ENCODE measurements around the gene NAA35. TPM values are rescaled to one million over a fixed set of nuclear protein-coding genes. Genes with fewer than 3 reads are reported as not detected.

The NAA35 gene
- 22.1 TPM for polyA plus RNA-seq
- long read RNA-seq, donor 1, partial matches to known transcripts = 16 of 42 reads
- long read RNA-seq, donor 1, other reads (novel, unspliced or antisense) = 25 of 42 reads
- long read RNA-seq, donor 2, partial matches to known transcripts = 143 of 153 reads
- long read RNA-seq, donor 2, other reads (novel, unspliced or antisense) = 7 of 153 reads
- long read RNA-seq, donor 3 = 0 reads
- long read RNA-seq, donor 4 = 0 reads
- long read RNA-seq, donor 5, partial matches to known transcripts = 41 of 90 reads
- long read RNA-seq, donor 5, other reads (novel, unspliced or antisense) = 48 of 90 reads
- long read RNA-seq, donor 6, partial matches to known transcripts = 86 of 175 reads
- long read RNA-seq, donor 6, other reads (novel, unspliced or antisense) = 88 of 175 reads
- long read RNA-seq, donor 7, partial matches to known transcripts = 77 of 147 reads
- long read RNA-seq, donor 7, other reads (novel, unspliced or antisense) = 69 of 147 reads
- long read RNA-seq, donor 8, partial matches to known transcripts = 29 of 103 reads
- long read RNA-seq, donor 8, other reads (novel, unspliced or antisense) = 73 of 103 reads
- long read RNA-seq, donor 9, partial matches to known transcripts = 47 of 90 reads
- long read RNA-seq, donor 9, other reads (novel, unspliced or antisense) = 42 of 90 reads
- long read RNA-seq, donor 10, partial matches to known transcripts = 103 of 213 reads
- long read RNA-seq, donor 10, other reads (novel, unspliced or antisense) = 109 of 213 reads
- long read RNA-seq, donor 11, partial matches to known transcripts = 36 of 83 reads
- long read RNA-seq, donor 11, other reads (novel, unspliced or antisense) = 46 of 83 reads

GRCh38 chr9:85940832-85941621 lies at the start of gene NAA35:
TSS of gene NAA35 (plus strand) at chr9:85941146. CDS start at chr9:85942160, 1,014 bp downstream.
- Histone ChIP-seq H3K9me3 (ENCODE audit: control insufficient read depth, low read depth, low read length) (no peaks in the 10 kb centered on the region), H3K4me1 (ENCODE audit: control insufficient read depth, insufficient read depth, low read length) (peaks cover 14% of the 10 kb centered on the region), H3K27me3 (ENCODE audit: control insufficient read depth, insufficient read depth, low read length) (no peaks in the 10 kb centered on the region), H3K4me3 (ENCODE audit: low read length) (peak within 1 kb of the TSS; percentile 85), H3K27ac (ENCODE audit: low read length) (peak within 1 kb of the TSS; percentile 98), H3K36me3 (ENCODE audit: control insufficient read depth, insufficient read depth, low read length) (peaks cover 9% of the 10 kb centered on the region)
- no CpG with 5 or more reads among the region's 93 CpGs for WGBS (ENCODE audit: insufficient coverage, low lambda C conversion rate)
- peak; percentile 99 for DNase-seq

GRCh38 chr9:85892401-85892800 lies 48.5 kb upstream of the NAA35 start:
- Histone ChIP-seq H3K9me3 (ENCODE audit: control insufficient read depth, low read depth, low read length) (no peaks in the 10 kb centered on the region), H3K4me1 (ENCODE audit: control insufficient read depth, insufficient read depth, low read length) (no peaks in the 10 kb centered on the region), H3K27me3 (ENCODE audit: control insufficient read depth, insufficient read depth, low read length) (no peaks in the 10 kb centered on the region), H3K4me3 (ENCODE audit: low read length) (no peak overlapping the region), H3K36me3 (ENCODE audit: control insufficient read depth, insufficient read depth, low read length) (no peaks in the 10 kb centered on the region), H3K27ac (ENCODE audit: low read length) (no peak overlapping the region)
- no peak for DNase-seq
- WGBS (ENCODE audit: insufficient coverage, low lambda C conversion rate) = no CpG with 5 or more reads among the region's 1 CpG

DNA sequence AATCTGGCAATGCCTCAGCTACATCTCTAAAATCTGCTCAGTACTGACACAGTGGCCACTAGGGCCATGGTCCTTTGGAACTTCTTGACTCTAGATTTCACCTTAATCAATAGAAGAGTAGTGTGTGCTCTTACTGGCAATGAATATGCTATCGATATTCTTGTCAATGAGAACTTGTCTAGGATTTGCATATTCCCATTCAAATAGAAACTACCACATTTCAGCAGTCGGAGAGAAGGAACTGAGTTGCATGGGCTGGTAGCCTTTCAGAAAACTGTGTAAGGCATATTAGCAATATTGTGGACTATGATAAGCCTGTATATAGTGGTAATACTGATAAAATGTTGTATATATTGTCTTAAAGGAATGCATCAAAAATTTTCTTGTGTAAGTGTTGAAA lies 45.3 kb upstream of the NAA35 start:
- WGBS (ENCODE audit: insufficient coverage, low lambda C conversion rate) = 100% methylated on average over 1 of the region's 2 CpGs
- no peaks in the 10 kb centered on the region for H3K36me3 ChIP-seq (ENCODE audit: control insufficient read depth, insufficient read depth, low read length)

DNA sequence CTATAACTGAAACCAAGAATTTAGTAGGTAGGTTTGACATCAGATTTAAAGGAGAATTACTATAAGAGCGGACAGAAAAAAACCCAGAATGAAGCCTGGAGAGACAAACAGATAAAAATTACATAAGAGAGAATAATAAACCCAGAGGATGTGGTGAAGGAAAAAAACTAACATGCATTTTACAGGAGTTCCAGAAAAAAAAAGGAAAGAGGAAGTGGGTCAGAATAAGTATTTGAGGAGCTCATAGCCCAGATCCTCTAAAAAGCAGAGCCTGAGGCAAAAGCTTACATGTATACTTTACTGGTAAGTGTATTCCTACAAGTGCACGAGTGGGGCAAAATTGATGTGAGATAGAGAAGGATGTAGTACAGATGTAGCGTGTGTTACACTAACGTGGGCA lies 43.1 kb upstream of the NAA35 start:
- Histone ChIP-seq H3K9me3 (ENCODE audit: control insufficient read depth, low read depth, low read length) (peaks cover 2% of the 10 kb centered on the region), H3K4me1 (ENCODE audit: control insufficient read depth, insufficient read depth, low read length) (no peaks in the 10 kb centered on the region), H3K27me3 (ENCODE audit: control insufficient read depth, insufficient read depth, low read length) (no peaks in the 10 kb centered on the region), H3K36me3 (ENCODE audit: control insufficient read depth, insufficient read depth, low read length) (no peaks in the 10 kb centered on the region), H3K4me3 (ENCODE audit: low read length) (no peak overlapping the region), H3K27ac (ENCODE audit: low read length) (no peak overlapping the region)
- no peak for DNase-seq
- no CpG with 5 or more reads among the region's 4 CpGs for WGBS (ENCODE audit: insufficient coverage, low lambda C conversion rate)

More for the DNA sequence above, 45.3 kb upstream of the NAA35 start:
- Histone ChIP-seq H3K4me3 (ENCODE audit: low read length) (no peak overlapping the region), H3K4me1 (ENCODE audit: control insufficient read depth, insufficient read depth, low read length) (no peaks in the 10 kb centered on the region), H3K27ac (ENCODE audit: low read length) (no peak overlapping the region), H3K27me3 (ENCODE audit: control insufficient read depth, insufficient read depth, low read length) (no peaks in the 10 kb centered on the region), H3K9me3 (ENCODE audit: control insufficient read depth, low read depth, low read length) (peaks cover 2% of the 10 kb centered on the region)
- no peak for DNase-seq

GRCh38 chr9:85898332-85898731 lies 42.6 kb upstream of the NAA35 start:
- no peak overlapping the region for H3K4me3 ChIP-seq (ENCODE audit: low read length)
- DNase-seq = no peak
- WGBS (ENCODE audit: insufficient coverage, low lambda C conversion rate) = no CpG with 5 or more reads among the region's 6 CpGs

DNA sequence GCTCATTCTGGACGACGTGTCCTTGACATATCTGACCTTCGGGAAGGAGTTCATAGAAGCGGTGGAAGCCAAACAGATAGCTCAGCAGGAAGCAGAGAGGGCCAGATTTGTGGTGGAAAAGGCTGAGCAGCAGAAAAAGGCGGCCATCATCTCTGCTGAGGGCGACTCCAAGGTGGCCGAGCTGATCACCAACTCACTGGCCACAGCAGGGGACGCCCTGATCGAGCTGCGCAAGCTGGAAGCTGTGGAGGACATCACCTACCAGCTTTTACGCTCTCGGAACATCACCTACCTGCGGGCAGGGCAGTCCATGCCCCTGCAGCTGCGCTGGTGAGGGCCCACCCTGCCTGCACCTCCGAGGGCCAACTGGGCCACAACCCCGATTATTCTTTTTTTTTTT lies 41.6 kb upstream of the NAA35 start:
- DNase-seq = no peak
- H3K4me3 ChIP-seq (ENCODE audit: low read length) = no peak overlapping the region
- peaks cover 2% of the 10 kb centered on the region for H3K9me3 ChIP-seq (ENCODE audit: control insufficient read depth, low read depth, low read length)
- no CpG with 5 or more reads among the region's 16 CpGs for WGBS (ENCODE audit: insufficient coverage, low lambda C conversion rate)
- H3K4me1 ChIP-seq (ENCODE audit: control insufficient read depth, insufficient read depth, low read length) = no peaks in the 10 kb centered on the region
- H3K36me3 ChIP-seq (ENCODE audit: control insufficient read depth, insufficient read depth, low read length) = no peaks in the 10 kb centered on the region
- no peaks in the 10 kb centered on the region for H3K27me3 ChIP-seq (ENCODE audit: control insufficient read depth, insufficient read depth, low read length)
- no peak overlapping the region for H3K27ac ChIP-seq (ENCODE audit: low read length)

More at GRCh38 chr9:85898332-85898731, 42.6 kb upstream of the NAA35 start:
- Histone ChIP-seq H3K27me3 (ENCODE audit: control insufficient read depth, insufficient read depth, low read length) (no peaks in the 10 kb centered on the region), H3K9me3 (ENCODE audit: control insufficient read depth, low read depth, low read length) (peaks cover 2% of the 10 kb centered on the region), H3K27ac (ENCODE audit: low read length) (no peak overlapping the region), H3K36me3 (ENCODE audit: control insufficient read depth, insufficient read depth, low read length) (no peaks in the 10 kb centered on the region), H3K4me1 (ENCODE audit: control insufficient read depth, insufficient read depth, low read length) (no peaks in the 10 kb centered on the region)

DNA sequence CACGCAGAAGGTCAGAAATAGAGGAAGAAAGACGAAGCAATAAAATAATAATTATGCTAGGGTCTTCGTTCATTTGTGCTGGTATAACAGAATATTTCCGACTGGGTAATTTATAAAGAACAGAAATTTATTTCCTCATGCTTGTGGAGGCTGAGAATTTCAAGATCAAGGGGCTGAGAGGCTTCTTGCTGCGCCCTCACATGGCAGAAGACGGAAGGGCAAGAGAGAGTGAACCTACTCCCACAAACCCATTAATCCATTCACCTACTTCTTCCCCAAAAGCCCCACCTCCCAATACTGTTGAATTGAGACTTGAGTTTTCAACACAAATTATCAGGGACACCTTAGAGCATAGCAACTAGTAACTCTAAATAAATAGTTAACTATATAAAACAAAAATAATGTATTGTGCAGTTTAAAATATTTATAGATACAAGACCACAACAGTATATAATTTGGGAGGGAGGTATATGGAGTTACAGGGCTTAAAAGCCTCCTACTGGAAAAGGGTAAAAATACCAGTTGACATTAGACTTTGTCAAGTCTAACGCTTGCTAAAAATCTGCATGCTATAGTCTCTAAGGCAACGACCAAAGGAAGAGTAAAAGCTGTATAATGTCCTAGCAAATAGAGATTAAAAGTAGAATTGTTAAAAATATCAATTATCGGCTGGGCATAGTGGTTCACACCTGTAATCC lies 40.3 kb upstream of the NAA35 start:
- no peak overlapping the region for H3K27ac ChIP-seq (ENCODE audit: low read length)
- H3K9me3 ChIP-seq (ENCODE audit: control insufficient read depth, low read depth, low read length) = peaks cover 2% of the 10 kb centered on the region
- H3K4me3 ChIP-seq (ENCODE audit: low read length) = no peak overlapping the region
- no peaks in the 10 kb centered on the region for H3K36me3 ChIP-seq (ENCODE audit: control insufficient read depth, insufficient read depth, low read length)
- WGBS (ENCODE audit: insufficient coverage, low lambda C conversion rate) = 77% methylated on average over 4 of the region's 9 CpGs
- H3K27me3 ChIP-seq (ENCODE audit: control insufficient read depth, insufficient read depth, low read length) = no peaks in the 10 kb centered on the region
- DNase-seq = no peak
- no peaks in the 10 kb centered on the region for H3K4me1 ChIP-seq (ENCODE audit: control insufficient read depth, insufficient read depth, low read length)

- no peaks in the 10 kb centered on the region for H3K36me3 ChIP-seq (ENCODE audit: control insufficient read depth, insufficient read depth, low read length)
- no peak overlapping the region for H3K27ac ChIP-seq (ENCODE audit: low read length)
- WGBS (ENCODE audit: insufficient coverage, low lambda C conversion rate) = 100% methylated on average over 2 of the region's 2 CpGs
- H3K4me1 ChIP-seq (ENCODE audit: control insufficient read depth, insufficient read depth, low read length) = no peaks in the 10 kb centered on the region
- DNase-seq = no peak
- no peak overlapping the region for H3K4me3 ChIP-seq (ENCODE audit: low read length)
- no peaks in the 10 kb centered on the region for H3K27me3 ChIP-seq (ENCODE audit: control insufficient read depth, insufficient read depth, low read length)
- no peaks in the 10 kb centered on the region for H3K9me3 ChIP-seq (ENCODE audit: control insufficient read depth, low read depth, low read length)
Measured at GRCh38 chr9:85904975-85905374, 36.0 kb upstream of the NAA35 start.

DNA sequence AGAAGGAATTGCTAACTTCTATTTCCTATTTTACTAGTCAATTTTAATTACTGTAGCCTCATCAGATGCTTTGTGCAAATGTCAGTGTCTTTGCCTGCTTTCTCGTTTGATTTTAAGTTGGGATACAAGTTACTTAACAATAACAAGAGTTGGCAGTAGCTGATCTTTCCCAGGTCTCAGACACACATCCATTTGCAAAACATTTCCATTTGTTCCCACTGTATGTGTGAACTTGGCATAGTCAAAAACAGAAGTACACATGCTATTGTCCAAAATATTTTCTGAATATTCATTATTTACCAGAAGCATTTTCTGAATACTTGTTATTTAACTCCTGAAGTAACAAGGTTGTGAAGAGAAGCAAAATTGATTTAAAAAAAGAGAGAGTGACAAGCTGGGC lies 35.0 kb upstream of the NAA35 start:
- Histone ChIP-seq H3K27ac (ENCODE audit: low read length) (no peak overlapping the region), H3K4me3 (ENCODE audit: low read length) (no peak overlapping the region)
- WGBS (ENCODE audit: insufficient coverage, low lambda C conversion rate) = no CpG with 5 or more reads among the region's 1 CpG

More for the DNA sequence above, 35.0 kb upstream of the NAA35 start:
- Histone ChIP-seq H3K36me3 (ENCODE audit: control insufficient read depth, insufficient read depth, low read length) (no peaks in the 10 kb centered on the region), H3K9me3 (ENCODE audit: control insufficient read depth, low read depth, low read length) (no peaks in the 10 kb centered on the region), H3K4me1 (ENCODE audit: control insufficient read depth, insufficient read depth, low read length) (no peaks in the 10 kb centered on the region), H3K27me3 (ENCODE audit: control insufficient read depth, insufficient read depth, low read length) (no peaks in the 10 kb centered on the region)
- DNase-seq = no peak
